GM12801 (cell line): ENCODE data around the gene IQGAP2.

Experiments used
- TF ChIP-seq, protein P1 (sequence below): IDR thresholded peaks from one replicate; pipeline ENCODE4 v1.5.1; 2011; ENCODE audit warnings: control low read depth; ENCODE audit not compliant: insufficient read length; ENCODE audit errors: extremely low read depth

The IQGAP2 gene

DNA sequence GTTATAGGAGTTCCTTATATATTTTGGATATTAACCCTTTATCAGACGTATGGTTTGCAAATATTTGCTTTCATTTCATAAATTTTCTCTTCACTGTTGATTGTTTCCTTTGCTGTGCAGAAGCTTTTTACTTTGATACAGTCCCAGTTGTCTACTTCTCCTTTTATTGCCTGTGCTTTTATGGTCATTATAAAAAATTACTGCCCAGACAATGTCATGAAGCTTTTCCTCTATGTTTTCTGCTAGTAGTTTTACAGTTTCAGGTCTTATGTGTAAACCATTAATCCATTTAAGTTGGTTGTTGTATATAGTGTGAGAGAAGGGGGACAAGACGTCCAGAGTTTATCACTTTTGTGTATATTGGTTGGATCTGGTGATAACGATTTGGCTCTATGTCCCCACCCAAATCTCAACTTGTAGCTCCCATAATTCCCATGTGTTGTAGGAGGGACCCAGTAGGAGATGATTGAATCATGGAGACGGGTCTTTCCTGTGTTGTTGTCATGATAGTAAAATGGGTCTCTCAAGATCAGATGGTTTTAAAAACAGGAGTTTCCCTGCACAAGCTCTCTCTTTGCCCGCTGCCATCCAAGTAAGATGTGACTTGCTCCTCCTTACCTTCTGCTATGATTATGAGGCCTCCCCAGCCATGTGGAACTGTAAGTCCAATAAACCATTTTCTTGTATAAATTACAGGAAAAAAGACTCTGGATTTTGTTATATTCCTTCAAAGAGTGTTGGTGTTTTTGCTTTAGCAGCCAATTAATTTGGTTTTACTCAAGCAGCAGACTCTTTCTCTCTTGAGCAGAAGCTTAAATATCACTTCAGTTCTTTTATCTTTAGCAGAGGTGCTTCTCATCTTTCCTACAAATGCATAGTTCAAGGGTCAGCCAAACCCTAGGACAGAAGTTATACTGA, 326.5 kb downstream of the IQGAP2 start:
- TF ChIP-seq, protein P1, sequence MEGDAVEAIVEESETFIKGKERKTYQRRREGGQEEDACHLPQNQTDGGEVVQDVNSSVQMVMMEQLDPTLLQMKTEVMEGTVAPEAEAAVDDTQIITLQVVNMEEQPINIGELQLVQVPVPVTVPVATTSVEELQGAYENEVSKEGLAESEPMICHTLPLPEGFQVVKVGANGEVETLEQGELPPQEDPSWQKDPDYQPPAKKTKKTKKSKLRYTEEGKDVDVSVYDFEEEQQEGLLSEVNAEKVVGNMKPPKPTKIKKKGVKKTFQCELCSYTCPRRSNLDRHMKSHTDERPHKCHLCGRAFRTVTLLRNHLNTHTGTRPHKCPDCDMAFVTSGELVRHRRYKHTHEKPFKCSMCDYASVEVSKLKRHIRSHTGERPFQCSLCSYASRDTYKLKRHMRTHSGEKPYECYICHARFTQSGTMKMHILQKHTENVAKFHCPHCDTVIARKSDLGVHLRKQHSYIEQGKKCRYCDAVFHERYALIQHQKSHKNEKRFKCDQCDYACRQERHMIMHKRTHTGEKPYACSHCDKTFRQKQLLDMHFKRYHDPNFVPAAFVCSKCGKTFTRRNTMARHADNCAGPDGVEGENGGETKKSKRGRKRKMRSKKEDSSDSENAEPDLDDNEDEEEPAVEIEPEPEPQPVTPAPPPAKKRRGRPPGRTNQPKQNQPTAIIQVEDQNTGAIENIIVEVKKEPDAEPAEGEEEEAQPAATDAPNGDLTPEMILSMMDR, result no peak

GRCh38 chr5:76732405-76733048, 329.4 kb downstream of the IQGAP2 start:
- TF ChIP-seq, protein P1, result no peak

- TF ChIP-seq, protein P1, result no peak
Observed at GRCh38 chr5:76733049-76733417, 329.9 kb downstream of the IQGAP2 start.

GRCh38 chr5:76735762-76736545, 332.9 kb downstream of the IQGAP2 start:
- TF ChIP-seq, protein P1, result no peak

DNA sequence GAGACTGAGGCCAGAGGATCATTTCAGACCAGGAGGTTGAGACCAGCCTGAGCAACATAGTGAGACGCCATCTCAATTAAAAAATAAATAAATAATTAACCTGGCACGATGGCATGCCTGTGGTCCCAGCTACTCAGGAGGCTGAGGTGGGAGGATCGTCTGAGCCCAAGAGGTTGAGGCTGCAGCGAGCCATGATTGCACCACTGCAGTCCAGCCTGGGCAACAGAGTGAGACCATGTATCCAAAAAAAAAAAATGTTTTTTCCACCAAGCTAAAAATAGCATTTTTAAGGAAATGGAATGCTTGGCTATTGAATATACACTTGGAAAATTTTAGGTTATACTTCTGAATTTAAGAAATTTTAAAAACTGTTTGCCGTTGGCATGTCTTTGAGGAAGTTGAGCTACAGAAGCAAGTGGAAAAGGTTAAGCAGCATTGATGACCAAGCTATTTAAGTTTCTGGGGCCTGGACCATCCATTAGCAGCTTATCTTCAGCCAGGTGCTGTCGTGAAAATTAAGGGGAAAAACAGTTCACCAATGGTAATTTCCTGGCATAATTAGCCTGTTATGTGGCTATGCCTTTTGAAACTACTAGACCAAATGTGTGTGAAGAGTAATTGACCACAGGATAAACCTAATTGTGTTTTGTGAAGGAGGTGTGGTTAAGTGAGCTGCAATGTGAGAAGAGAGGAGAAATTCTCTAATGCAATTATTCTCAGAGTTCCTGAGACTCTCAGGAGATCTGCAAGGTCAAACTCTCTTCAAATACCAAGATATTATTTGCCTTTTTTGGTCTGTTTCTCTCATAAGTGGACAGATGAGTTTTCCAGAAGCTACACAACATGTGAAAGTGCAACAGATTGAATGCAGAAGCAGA, 333.8 kb downstream of the IQGAP2 start:
- TF ChIP-seq, protein P1, result no peak

- TF ChIP-seq, protein P1, result no peak
Observed at GRCh38 chr5:76737846-76738245, 334.8 kb downstream of the IQGAP2 start.

GRCh38 chr5:76742583-76742982, 339.5 kb downstream of the IQGAP2 start:
- TF ChIP-seq, protein P1, result no peak
